NCI-H2081 (cell line): ENCODE measurements around the gene LAPTM4A.
"Not testable (repeated sequence)": the region's sequence is repeated elsewhere in the genome, so short reads cannot be mapped to it uniquely, and the experiment has no call there.

Experiments
- DNase-seq, 2 experiments: peaks; one replicate each; lab custom pipeline; 2025; lab: John Stamatoyannopoulos, UW

Gene LAPTM4A

GRCh38 chr2:20076757-20077156, 25.3 kb upstream of the LAPTM4A start:
- no peak for DNase-seq

GRCh38 chr2:20074901-20075300, 23.5 kb upstream of the LAPTM4A start:
- no peak for DNase-seq

GRCh38 chr2:20074046-20074648, 22.7 kb upstream of the LAPTM4A start:
- DNase-seq: not testable (repeated sequence)

GRCh38 chr2:20073460-20073859, 22.0 kb upstream of the LAPTM4A start:
- no peak for DNase-seq

GRCh38 chr2:20072436-20073158, 21.2 kb upstream of the LAPTM4A start:
- no peak for DNase-seq

- no peak for DNase-seq
Measured at GRCh38 chr2:20071397-20072383, 20.3 kb upstream of the LAPTM4A start.

GRCh38 chr2:20069756-20070155, 18.3 kb upstream of the LAPTM4A start:
- no peak for DNase-seq

GRCh38 chr2:20067992-20068584, 16.7 kb upstream of the LAPTM4A start:
- no peak for DNase-seq

GRCh38 chr2:20065885-20066602, 14.6 kb upstream of the LAPTM4A start:
- DNase-seq: peak; percentile 85 to 94

- DNase-seq: no peak
Measured at GRCh38 chr2:20064841-20065240, 13.4 kb upstream of the LAPTM4A start.

- DNase-seq: no peak
Measured at GRCh38 chr2:20064421-20064820, 13.0 kb upstream of the LAPTM4A start.

GRCh38 chr2:20062615-20063545, 11.5 kb upstream of the LAPTM4A start:
- no peak for DNase-seq

- no peak for DNase-seq
Measured at GRCh38 chr2:20061940-20062339, 10.5 kb upstream of the LAPTM4A start.

- no peak for DNase-seq
Measured at GRCh38 chr2:20061476-20061875, 10.0 kb upstream of the LAPTM4A start.

GRCh38 chr2:20060106-20060505, 8.7 kb upstream of the LAPTM4A start:
- no peak for DNase-seq

GRCh38 chr2:20057268-20057667, 5.8 kb upstream of the LAPTM4A start:
- no peak for DNase-seq

GRCh38 chr2:20054931-20055330, 3.5 kb upstream of the LAPTM4A start:
- no peak for DNase-seq

- no peak for DNase-seq
Measured at GRCh38 chr2:20054119-20054518, 2.7 kb upstream of the LAPTM4A start.

GRCh38 chr2:20052861-20053281, 1.4 kb upstream of the LAPTM4A start:
- DNase-seq: peak; percentile 55 to 81

- DNase-seq: peak in 1 of 2 experiments; percentile 69
Measured at GRCh38 chr2:20052229-20052851, 912 bp upstream of the LAPTM4A start.
